GM18951 (cell line): ENCODE measurements around the gene EBF3.

Source experiments
- POLR2A ChIP-seq: IDR thresholded peaks from 4 replicates; pipeline ENCODE4 v1.6.1; 2011; ENCODE audit warnings: mild to moderate bottlenecking; ENCODE audit not compliant: insufficient read length, insufficient read depth; ENCODE audit errors: extremely low read depth
- in situ Hi-C: fragments of 300-500 bp; cut with MboI; formaldehyde crosslinking; loops from one replicate; pipeline ENCODE4 v1.12.0; 2022; ENCODE audit warnings: low sequenced_read_pairs, mixed read lengths, inconsistent platforms; ENCODE audit not compliant: unreplicated experiment

The EBF3 gene

GRCh38 chr10:129809841-129810240, 154.2 kb downstream of the EBF3 start:
- in situ Hi-C loops: no loop called here
- no peak for TF ChIP-seq POLR2A

GRCh38 chr10:129809431-129809830, 154.6 kb downstream of the EBF3 start:
- no peak for TF ChIP-seq POLR2A
- in situ Hi-C loops: no loop called here

GRCh38 chr10:129808092-129808983, 155.7 kb downstream of the EBF3 start:
- TF ChIP-seq POLR2A: no peak
- in situ Hi-C loops: no loop called here

GRCh38 chr10:129807211-129807610, 156.9 kb downstream of the EBF3 start:
- in situ Hi-C loops: no loop called here
- no peak for TF ChIP-seq POLR2A

GRCh38 chr10:129800796-129801340, 163.2 kb downstream of the EBF3 start:
- no peak for TF ChIP-seq POLR2A
- in situ Hi-C loops: no loop called here

- TF ChIP-seq POLR2A: no peak
- in situ Hi-C loops: no loop called here
Observed at GRCh38 chr10:129799942-129800341, 164.1 kb downstream of the EBF3 start.

GRCh38 chr10:129796710-129797420, 167.2 kb downstream of the EBF3 start:
- no peak for TF ChIP-seq POLR2A
- in situ Hi-C loops: no loop called here

GRCh38 chr10:129793996-129794395, 170.1 kb downstream of the EBF3 start:
- TF ChIP-seq POLR2A: no peak
- in situ Hi-C loops: no loop called here

GRCh38 chr10:129793479-129793878, 170.6 kb downstream of the EBF3 start:
- TF ChIP-seq POLR2A: no peak
- in situ Hi-C loops: no loop called here

GRCh38 chr10:129792864-129793263, 171.2 kb downstream of the EBF3 start:
- no peak for TF ChIP-seq POLR2A
- in situ Hi-C loops: no loop called here

GRCh38 chr10:129792141-129792540, 171.9 kb downstream of the EBF3 start:
- TF ChIP-seq POLR2A: no peak
- in situ Hi-C loops: no loop called here

- in situ Hi-C loops: no loop called here
- TF ChIP-seq POLR2A: no peak
Observed at GRCh38 chr10:129790715-129791446, 173.2 kb downstream of the EBF3 start.

- no peak for TF ChIP-seq POLR2A
- in situ Hi-C loops: no loop called here
Observed at GRCh38 chr10:129788215-129788614, 175.9 kb downstream of the EBF3 start.
